GM19043 (cell line): ENCODE measurements around the gene ARHGEF17.

Source experiments
- ATAC-seq: cut with Tn5 transposase; IDR thresholded peaks from one replicate; pipeline ENCODE4 v1.9.1; 2021; ENCODE audit warnings: low read depth; ENCODE audit not compliant: unreplicated experiment

The ARHGEF17 gene

DNA sequence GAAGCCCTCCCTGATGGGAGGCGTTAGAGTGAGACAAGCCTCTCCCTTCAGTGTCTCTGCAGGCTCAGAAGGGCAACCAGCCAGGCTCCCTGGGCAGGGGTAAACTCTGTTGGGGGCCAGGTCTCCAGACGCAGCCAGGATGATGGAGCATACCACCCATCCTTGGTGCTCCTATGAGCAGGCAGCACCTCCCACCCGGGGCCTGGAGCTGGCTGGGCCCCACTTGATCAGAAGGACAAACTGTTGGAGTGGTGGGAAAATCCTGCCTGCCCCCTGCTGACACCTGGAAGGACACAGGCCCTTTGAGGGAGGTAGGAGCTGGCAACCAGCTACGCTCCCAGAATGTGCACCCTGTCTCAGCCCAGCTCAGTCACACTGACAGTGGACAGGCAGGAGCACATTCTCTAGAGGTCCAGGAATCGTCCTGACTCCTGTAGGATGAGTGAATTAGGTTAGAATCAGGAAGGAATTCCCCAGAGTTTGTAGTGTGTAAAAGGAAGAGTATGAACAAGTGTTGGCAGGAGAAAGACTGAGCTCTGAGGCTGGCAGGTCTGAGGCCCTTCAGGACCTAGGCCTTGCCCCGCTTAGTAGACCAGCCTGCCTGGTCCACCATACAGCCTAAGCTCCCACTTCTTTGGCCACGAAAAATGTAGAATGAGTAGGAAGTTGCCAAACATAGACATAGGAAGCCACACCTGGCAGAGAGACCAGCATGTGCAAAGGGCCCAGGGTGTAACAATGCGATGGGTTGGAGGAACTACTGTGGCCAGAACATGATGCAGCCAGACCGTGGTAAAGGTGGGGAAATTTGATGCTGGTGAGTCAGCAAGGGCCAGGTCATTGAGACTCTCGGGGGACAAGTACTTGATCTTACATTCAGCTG, 19.1 kb downstream of the ARHGEF17 start:
- ATAC-seq: no peak

DNA sequence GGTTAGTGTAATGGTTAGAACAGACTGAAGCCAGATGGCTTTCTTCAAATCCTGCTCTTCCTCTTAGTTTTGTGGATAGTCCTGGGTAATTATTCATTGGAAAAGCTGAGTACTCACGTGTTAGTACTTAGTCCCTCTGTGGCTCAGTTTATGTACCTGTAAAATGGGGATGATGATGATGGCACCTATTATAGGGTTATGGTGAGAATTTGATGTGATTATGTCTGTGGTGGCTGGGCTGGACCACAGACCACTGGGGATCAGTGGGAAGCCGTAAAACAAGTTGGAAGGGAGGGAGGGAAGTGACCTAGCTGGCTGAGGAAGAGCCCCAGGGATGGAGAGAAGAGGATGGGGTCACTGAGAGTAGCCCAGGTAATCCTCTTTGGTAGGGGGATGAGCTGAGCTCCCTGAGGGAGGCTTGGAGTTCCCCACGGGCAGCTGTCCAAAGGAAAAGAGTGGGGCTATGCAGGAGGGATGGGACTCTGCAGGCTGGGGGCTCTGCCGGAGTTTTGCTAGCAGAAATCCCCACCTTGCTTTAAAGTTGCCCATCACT, 19.8 kb downstream of the ARHGEF17 start:
- no peak for ATAC-seq

DNA sequence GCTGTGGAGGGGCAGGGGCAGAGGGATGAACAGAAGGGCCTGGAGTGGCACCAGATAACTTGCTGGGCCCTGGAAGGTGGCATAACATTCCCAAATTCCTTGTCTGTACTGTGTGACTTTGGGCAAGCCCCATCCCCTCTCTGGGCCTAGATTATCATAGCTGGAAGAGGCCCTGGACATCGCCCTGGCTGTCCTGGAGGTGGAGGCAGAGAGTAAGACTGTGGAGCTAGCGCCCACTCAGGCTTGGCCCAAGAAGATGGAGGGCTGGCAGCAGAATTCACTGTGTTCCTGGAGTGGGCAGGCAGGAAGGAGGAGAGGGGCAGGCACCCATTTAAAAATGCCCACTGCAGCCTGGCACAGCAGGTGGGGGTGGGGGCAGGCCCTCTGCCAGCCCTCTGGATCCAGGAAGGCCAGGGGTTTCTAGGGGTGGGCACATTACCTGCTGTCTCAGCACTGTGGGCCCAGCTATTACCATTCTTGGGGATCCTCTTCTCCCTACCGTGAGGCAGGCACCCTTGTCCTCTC, 22.6 kb downstream of the ARHGEF17 start:
- no peak for ATAC-seq

DNA sequence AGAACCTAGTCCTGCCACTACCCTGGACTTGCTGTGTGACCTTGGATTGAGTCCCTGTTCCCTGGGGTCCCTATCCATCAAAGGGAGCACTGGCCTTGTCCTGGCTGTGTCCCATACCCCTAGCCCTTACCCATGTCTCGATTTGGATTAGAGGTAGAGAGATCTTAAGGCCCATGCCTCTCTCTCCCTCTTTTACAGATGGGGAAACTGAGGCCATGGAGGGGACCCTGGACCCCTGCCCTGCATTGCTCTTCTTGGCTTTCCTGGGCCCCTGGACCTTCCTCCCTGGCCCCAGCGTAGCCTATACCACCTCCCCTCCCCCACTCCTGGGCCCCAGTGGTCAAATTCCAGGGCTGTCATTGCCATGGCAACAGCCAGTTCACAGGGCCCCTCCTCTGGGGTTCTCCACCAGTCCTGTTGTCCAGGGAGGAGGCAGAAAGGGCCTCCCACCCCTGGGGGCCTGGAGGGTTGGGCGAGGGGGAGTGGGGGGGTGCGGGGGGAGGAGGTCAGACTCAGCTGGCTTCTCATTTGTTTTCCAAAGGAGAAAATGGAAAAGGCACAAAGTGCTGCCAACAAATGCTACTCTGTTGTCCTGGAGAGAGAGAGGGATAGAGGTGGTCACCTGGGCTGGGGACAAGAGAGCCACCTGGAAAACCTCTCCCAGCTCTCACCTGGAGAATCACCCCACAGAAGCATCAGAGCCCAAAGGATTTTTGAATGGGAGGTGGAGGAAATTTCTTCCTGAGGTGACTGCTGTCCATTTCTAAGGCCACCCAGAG, 23.3 kb downstream of the ARHGEF17 start:
- ATAC-seq: no peak

DNA sequence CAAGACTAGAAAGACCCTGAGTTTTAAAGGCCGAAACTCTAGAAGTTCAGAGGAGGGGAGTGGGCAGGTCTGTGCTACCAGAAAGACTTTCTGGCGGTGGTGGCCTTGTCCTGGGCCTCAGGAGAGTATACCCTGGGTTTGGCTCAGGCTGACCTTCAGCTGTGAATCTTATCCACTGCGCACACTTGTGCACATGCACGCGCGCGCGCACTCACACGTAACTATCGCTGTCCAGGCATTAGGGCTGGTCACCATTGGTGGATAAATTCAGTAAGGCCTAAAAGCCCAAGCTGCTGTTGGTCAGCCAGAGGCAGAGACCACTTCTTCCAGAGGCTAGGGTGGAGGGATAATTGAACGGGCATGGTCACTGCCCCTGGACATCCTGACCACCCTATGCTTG, 25.1 kb downstream of the ARHGEF17 start:
- no peak for ATAC-seq

DNA sequence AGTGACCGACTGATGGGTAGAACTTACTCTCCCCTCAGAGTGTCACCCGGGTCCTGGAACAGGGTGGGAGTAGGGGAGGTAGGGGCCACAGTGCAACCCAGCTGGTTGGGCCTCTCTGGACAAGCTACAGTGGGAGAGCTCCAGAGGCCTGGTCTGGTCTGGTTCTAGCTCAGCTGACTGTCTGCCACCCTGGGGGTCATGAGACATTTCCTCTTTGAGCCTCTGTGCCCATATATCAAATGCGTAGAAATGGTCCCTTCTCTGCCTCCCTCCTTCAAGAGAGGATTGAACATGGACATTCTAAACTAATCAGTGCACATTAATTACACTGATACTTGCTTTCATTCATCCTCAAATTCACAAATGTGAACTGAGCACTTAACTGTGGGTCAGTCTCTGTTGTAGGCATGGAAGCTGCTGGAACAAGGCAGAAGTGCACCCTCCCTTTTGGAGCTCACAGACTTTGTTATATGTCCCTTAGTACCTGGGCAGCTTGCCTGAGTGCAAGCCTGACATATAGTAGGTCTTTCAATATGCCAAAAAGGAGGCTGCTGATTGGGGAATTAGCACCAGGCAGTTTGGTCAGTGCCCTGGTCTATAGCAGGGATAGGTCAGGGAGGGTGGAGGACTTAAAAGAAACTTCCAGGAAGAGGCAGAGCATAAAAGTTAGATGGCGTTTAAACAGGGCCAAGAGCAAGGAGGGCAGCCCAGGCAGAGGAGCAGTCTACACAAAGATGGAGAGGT, 25.7 kb downstream of the ARHGEF17 start:
- no peak for ATAC-seq

DNA sequence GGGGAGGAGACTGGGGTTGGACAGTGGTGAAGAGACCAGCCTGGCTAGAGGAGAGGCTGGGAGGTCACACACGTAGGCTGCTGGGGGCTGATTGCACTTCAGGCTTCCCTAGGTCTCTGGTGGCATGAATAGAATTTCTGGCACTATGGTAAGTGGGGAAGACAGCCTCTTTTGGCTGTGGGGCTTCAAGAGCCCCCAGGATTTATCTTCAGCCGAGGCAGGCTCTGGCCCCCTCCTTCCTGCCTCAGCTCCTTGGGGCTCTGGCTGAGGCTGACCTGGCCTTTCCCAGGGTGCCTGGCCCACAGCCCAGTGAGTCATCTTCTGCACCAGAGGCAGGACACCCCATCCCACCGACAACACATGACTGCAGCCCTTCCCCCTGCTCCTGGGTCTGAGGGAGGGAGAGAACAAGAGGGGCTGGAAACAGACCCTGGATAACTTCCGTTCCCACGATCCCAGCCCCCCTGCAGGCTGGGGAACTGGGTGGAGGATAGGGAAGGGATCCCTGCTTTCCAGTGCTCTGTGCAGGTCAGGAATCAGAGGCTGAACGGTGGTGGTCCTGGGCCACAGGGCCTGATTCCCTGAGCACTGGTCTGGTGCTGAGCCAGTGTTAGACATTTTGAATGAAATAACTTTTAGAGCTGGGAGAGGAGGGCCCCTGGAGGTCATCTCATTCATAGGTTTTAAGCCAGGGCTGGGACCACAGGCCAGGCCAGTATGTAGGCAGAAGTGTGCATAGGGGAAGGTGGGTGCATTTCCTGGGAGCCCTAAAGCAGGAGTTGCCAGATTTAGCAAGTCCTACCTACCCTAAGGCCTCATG, 26.5 kb downstream of the ARHGEF17 start:
- no peak for ATAC-seq

DNA sequence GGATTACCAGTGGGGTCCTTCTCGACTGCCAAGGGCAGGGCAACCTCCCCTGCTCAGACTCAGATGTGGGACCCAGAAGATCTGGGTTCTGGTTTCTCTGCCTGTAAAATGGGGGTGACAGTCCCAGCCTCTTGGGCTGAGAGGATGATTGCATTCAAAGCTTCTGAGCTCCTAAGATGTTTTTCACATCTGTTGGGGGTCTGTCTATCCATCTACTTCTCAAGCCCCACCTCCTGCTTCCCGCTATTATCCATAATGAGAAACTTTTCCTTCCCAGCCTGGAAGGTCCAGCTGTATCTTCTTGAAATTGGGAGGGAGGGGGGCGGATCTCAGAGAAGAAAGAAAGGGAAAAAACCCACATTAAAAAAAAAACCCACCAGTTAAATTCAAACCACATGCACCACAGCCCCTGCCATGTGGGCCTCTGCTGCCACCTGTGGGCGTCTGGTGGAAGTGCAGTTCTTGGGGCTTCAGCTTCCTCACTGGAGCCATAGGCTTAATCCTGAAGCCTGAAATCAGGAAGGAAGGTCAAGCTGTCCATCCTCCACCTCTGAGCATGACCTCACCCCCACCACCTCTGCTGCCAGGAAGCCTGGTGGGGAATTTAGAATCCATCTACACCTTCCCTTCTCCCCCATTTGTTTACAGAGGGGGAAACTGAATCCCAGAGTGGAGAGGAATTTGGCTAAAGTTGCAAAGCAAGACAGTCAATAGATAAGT, 27.3 kb downstream of the ARHGEF17 start:
- no peak for ATAC-seq

DNA sequence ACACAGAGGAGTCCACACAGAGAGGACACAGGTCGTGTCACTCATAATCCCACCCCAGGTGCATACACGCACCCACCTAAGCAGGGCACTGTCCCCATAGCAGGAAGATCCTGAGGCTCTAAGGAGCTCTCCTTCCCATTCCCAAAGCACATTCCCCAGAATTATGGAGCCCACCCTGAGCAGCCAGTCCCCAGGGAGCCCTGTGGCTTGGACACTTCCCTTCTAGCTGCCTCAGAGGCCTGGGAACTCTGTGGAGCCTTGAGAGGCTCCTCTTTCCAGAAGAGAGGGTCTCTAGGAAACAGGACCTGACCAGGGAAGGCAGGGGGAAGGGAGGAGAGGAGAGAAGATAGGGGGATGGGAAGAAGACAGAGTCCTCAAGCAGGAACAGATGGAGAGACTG, 29.8 kb downstream of the ARHGEF17 start:
- no peak for ATAC-seq

DNA sequence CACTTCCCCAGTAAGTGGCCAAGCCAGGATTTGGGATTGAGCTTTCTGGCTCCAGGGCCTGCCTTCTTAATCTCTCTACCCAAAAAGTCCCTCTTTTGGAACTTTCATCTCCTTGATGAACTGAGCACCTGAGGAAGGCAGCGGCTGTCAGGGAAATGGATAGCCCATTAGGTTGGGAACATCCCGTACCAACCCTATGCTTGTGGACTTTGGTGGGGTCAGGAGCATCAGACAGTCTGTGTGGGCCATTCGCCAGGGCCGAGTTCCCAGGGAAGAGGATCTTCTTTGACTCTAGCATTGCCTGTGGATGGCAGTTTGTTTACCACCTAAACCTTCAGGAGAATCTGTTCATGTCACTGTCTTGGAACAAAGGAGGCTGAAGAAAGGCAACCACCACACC, 30.2 kb downstream of the ARHGEF17 start:
- no peak for ATAC-seq

DNA sequence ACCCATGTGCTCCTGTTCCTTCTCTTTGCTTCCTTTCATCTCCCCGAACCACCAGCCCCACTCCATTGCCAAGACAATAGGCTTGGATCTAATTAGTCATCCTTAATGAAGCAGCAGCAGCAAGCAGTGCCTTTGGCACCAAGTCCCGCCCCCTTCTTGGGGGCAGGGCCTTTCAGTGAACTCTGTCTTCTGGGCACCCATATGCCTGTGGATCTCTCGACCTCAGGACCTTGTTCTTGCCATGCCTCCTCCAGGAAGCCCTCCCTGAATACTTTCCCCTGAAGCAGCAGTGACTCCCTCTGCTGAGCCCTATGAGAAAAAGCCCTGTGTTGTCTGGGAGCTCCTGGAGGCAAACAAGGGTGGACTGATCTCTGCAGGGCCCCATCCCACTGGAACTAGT, 32.1 kb downstream of the ARHGEF17 start:
- ATAC-seq: no peak

DNA sequence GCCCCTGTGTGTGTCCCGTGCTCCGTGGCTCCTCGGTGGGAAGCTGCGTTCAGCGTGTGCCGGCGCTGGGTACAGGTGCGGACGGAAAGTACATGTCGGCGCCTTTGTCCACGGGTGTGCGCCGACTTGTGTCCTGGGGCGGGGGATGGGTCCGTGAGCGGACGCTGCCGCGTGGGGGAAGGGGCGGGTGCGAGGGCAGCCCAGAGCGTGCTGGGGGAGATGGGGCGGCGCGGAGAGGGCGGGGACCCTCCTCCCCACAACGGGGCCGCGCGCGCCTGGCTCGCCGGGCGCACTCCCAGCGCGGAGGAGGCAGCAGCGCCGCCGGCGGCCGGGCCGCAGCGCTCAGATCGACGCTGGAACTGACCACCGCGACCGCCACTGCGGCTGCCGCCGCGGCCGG, 34.6 kb downstream of the ARHGEF17 start:
- no peak for ATAC-seq

DNA sequence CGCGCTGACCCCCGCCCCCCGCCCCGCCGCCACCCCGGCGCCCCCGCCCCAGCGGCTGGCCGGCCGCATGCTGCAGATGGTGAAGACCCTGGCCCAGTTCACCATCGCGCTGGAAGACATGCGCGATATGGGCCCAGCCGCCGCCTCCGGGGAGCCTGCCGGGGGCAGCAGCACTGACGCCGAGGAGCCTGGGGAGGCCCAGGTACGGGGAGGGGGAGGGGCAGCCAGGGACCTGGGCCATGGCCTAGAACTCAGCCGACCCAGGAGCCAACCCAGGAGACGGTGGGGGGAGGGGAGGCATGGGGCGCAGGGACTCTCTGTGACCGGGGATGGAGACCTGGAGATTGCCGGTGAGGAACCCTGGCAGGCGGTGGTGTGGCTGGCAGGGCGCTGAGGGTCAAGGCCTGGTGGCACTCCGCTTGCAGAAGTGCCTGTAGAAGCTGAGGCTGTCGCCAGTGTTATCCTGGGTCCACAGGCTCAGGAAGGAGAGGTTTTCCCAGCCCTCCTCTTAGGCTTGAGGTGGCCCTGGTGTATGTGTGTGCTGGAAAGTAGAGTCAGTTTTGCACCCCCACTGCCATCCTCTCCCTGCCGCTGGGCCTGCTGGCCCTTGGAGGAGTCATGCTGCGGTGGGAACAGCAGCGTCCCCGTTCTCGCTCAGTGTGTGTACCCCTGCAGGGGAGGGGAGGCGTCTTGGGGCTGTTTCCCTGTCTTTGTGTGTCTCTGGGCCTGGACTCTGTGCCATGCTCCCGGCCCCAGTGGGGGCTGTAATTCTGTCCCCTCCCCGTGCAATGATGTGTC, 35.2 kb downstream of the ARHGEF17 start:
- ATAC-seq: no peak

DNA sequence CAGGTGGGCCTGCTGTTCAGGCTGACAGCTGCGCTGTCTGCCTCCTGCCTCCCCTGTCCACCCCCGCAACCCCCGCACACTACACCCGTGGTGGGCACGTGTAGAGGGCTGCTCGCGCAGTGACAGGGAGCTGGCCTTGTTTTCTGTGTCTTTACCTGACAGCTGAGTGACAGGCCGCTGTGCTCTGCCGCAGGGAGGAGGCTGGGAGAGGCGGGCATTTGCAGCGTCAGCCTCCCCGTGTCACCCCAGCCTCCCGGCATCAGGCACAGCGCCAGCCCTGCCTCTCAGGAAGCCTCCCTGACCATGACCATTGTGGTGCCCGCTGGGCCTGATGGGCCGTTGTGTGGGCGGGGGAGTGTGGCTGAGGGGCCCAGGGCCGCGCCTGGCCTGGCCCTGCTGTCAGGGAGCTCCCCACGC, 36.1 kb downstream of the ARHGEF17 start:
- no peak for ATAC-seq

DNA sequence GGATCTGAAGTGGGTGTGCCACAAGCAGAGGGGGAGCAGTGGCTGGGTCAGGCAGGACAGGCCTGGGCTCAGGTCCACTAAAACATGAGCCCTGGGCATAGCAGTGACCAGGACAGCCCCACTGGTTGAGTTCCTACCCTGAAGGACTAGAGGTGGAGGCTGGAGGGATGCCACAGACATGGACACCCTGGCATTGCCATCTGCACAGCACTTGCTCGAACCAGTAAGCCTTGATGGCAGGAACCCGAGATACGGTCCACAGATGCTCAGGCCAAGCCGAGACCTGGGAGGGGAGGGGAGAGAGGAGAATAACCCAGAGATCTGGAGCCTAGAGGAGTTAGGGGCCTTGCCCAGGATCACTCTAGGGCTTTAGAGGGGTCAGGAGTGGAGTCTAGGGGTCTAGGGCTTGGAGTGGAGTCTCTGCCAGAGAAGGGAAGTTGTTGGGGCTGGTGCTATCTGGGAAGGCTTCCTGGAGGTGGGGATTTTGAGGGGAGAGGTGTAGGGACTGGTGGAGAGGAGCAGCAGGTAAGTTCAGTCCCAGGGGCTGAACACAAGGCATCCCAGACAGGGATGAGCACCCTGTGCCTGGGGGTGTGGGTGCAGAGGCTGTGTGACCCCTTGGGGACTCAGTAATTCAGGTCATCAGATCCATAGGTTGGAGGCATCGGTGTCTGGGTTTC, 37.5 kb downstream of the ARHGEF17 start:
- no peak for ATAC-seq

DNA sequence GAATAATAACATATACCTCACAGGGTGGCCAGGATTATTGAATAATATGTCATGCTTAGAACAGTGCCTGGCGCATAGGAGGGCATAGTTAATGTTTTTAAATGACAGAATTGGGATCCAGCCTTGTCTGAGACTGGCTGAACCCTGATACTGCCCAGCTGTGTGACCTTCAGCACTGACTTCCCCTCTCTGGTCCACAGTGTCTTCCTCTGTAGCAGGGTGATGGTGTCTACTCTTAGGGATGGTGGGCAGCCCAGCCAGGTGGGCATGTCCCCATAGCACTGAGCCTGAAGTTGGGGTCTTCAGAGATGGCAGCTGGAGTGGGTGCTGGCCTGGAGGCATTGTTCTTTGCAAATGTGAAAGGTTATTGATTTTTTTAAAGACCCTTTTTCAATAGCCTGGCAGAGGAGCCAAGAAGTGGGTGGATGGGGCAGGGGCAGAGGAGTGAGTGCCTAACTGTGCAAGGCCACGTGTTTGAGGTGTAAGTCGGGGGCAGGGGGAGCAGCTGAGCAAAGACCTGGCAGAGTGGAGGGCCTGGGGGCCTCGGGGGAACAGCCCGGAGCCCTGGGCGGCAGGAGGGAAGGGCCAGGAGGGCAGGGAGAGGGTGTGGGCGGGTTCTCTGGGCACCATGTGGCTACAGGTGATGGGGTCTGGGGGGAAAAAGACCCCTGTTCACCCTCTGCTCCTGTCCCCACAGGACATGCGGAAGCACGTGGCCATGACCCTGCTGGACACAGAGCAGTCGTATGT, 38.3 kb downstream of the ARHGEF17 start:
- ATAC-seq: no peak

DNA sequence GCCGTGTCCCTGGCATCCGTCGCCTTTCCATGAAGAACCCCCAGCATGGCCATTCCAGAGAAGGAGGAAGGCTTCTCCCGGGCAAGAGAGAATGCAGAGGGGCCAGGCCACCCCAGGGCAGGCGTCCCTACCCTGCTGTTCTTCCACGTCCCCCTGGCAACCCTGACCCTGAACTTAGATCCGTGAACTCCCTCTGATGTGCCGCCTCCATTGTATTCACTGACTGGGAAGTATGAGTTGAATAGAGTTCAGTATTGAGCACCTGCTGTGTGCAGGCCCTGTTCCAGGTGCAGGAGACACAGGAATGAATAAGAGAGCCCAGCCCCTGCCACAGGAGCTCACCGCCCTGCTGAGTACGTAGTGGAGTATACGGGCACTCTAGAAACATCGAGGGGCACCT, 39.0 kb downstream of the ARHGEF17 start:
- no peak for ATAC-seq
